Astrocyte (in vitro differentiated cells and primary cell): ENCODE measurements around the gene GALNT3. TPM values are rescaled to one million over a fixed set of nuclear protein-coding genes. Genes with fewer than 3 reads are reported as not detected.
A peak's percentile ranks its signal among the peaks of the same experiment; 100 is the strongest.

Experiments used
- DNase-seq: peaks from one replicate; pipeline ENCODE4 v3.0.0-alpha.2; 2010; ENCODE audit warnings: low read depth
- FAIRE-seq: peaks from 2 replicates; lab custom pipeline; 2011; peaks lifted over from hg19 to GRCh38; lab: Jason Lieb, UNC
- H2AFZ ChIP-seq: 2 replicates; pipeline ENCODE4 v1.6.0; 2012; ENCODE audit warnings: low read depth, low read length, inconsistent platforms
- H3K27ac ChIP-seq: 2 replicates; pipeline ENCODE4 v1.5.1; 2011; ENCODE audit warnings: low read depth, low read length, inconsistent platforms
- H3K27me3 ChIP-seq: 2 replicates; pipeline ENCODE4 v1.6.0; 2011; ENCODE audit warnings: low read length, inconsistent platforms; ENCODE audit not compliant: insufficient read depth
- H3K36me3 ChIP-seq: 2 replicates; pipeline ENCODE4 v1.5.1; 2011; ENCODE audit warnings: low read length, inconsistent platforms; ENCODE audit not compliant: insufficient read depth
- H3K4me1 ChIP-seq: 2 replicates; pipeline ENCODE4 v1.5.1; 2011; ENCODE audit warnings: low read length, inconsistent platforms; ENCODE audit not compliant: insufficient read depth
- H3K4me2 ChIP-seq: 2 replicates; pipeline ENCODE4 v1.6.0; 2012; ENCODE audit warnings: low read length, inconsistent platforms
- H3K4me3 ChIP-seq: 2 replicates; pipeline ENCODE4 v1.5.1; 2011; ENCODE audit warnings: low read depth, mild to moderate bottlenecking, low read length, inconsistent platforms; ENCODE audit not compliant: insufficient read depth
- H3K79me2 ChIP-seq: 2 replicates; pipeline ENCODE4 v1.6.0; 2012; ENCODE audit warnings: mild to moderate bottlenecking, low read length, inconsistent platforms; ENCODE audit not compliant: insufficient read depth
- H3K9ac ChIP-seq: 2 replicates; pipeline ENCODE4 v1.6.0; 2012; ENCODE audit warnings: mild to moderate bottlenecking, low read length, inconsistent platforms
- H3K9me3 ChIP-seq: 2 replicates; pipeline ENCODE4 v1.5.1; 2012; ENCODE audit warnings: low read depth, mild to moderate bottlenecking, low read length, inconsistent platforms; ENCODE audit not compliant: insufficient read depth
- H4K20me1 ChIP-seq: 2 replicates; pipeline ENCODE4 v1.6.0; 2012; ENCODE audit warnings: low read length, inconsistent platforms; ENCODE audit not compliant: insufficient read depth
- H3K27ac Mint-ChIP-seq: one replicate; pipeline ENCODE4 v1.8.0; 2021; ENCODE audit warnings: mild to moderate bottlenecking, mixed read lengths; ENCODE audit not compliant: unreplicated experiment
- H3K27me3 Mint-ChIP-seq: one replicate; pipeline ENCODE4 v1.8.0; 2021; ENCODE audit warnings: low read depth, mixed read lengths; ENCODE audit not compliant: unreplicated experiment
- H3K36me3 Mint-ChIP-seq: one replicate; pipeline ENCODE4 v1.8.0; 2021; ENCODE audit warnings: low read depth, mixed read lengths; ENCODE audit not compliant: unreplicated experiment
- H3K4me1 Mint-ChIP-seq: one replicate; pipeline ENCODE4 v1.8.0; 2021; ENCODE audit warnings: low read depth, mixed read lengths; ENCODE audit not compliant: unreplicated experiment
- H3K4me3 Mint-ChIP-seq: one replicate; pipeline ENCODE4 v1.8.0; 2021; ENCODE audit warnings: mild to moderate bottlenecking, moderate library complexity, mixed read lengths; ENCODE audit not compliant: unreplicated experiment
- H3K9me3 Mint-ChIP-seq: one replicate; pipeline ENCODE4 v1.8.0; 2021; ENCODE audit warnings: mild to moderate bottlenecking, mixed read lengths; ENCODE audit not compliant: unreplicated experiment
- EZH2 ChIP-seq: IDR thresholded peaks from 2 replicates; pipeline ENCODE4 v1.6.1; 2012; ENCODE audit warnings: mild to moderate bottlenecking, low read length, inconsistent platforms; ENCODE audit not compliant: insufficient read depth
- total RNA-seq: library from RNA; stranded (reverse); gene quantifications from 2 replicates; pipeline ENCODE4 v1.2.1, GENCODE V29; 2021
- TF ChIP-seq, protein P1 (sequence below): IDR thresholded peaks from 2 replicates; pipeline ENCODE4 v1.5.1; 2011; ENCODE audit warnings: low read depth, mild to moderate bottlenecking, inconsistent platforms, low read length, moderate library complexity; ENCODE audit not compliant: insufficient read depth

The GALNT3 gene
- total RNA-seq, 1 donor from 2014 or later, result 16.4 TPM

DNA sequence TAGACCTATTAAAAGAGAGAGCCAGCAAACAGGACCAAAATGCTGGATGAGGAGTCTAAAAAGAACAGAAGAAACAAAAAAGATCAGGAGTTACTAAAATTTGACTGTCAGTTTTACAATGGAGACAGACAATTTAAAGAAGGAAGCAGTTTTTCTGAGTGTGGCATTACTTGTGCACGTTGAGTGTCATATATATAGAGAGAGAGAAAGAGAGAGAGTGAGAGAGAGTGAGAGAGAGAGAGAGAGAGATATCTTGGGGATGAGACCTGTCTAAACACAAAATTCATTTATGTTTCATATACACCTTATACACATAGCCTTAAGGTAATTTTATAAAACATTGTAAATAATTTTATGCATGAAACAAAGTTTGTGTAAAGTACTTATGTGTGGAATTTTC is 2.1 kb upstream of the GALNT3 start:
- Histone ChIP-seq H4K20me1 (no peaks in the 10 kb centered on the region), H3K36me3 (no peaks in the 10 kb centered on the region), H3K27me3 (no peaks in the 10 kb centered on the region), H2AFZ (no peak overlapping the region), H3K4me2 (no peak overlapping the region), H3K9me3 (no peaks in the 10 kb centered on the region), H3K4me3 (no peak overlapping the region), H3K4me1 (peaks cover 25% of the 10 kb centered on the region), H3K27ac (no peak overlapping the region), H3K79me2 (no peaks in the 10 kb centered on the region), H3K9ac (no peak overlapping the region)
- TF ChIP-seq EZH2, result no peak
- TF ChIP-seq, protein P1, sequence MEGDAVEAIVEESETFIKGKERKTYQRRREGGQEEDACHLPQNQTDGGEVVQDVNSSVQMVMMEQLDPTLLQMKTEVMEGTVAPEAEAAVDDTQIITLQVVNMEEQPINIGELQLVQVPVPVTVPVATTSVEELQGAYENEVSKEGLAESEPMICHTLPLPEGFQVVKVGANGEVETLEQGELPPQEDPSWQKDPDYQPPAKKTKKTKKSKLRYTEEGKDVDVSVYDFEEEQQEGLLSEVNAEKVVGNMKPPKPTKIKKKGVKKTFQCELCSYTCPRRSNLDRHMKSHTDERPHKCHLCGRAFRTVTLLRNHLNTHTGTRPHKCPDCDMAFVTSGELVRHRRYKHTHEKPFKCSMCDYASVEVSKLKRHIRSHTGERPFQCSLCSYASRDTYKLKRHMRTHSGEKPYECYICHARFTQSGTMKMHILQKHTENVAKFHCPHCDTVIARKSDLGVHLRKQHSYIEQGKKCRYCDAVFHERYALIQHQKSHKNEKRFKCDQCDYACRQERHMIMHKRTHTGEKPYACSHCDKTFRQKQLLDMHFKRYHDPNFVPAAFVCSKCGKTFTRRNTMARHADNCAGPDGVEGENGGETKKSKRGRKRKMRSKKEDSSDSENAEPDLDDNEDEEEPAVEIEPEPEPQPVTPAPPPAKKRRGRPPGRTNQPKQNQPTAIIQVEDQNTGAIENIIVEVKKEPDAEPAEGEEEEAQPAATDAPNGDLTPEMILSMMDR, result no peak
- FAIRE-seq, result no peak
- Mint-ChIP-seq H3K27ac (no peak overlapping the region), H3K4me3 (no peak overlapping the region), H3K9me3 (peaks cover 4% of the 10 kb centered on the region), H3K36me3 (no peaks in the 10 kb centered on the region), H3K27me3 (no peaks in the 10 kb centered on the region), H3K4me1 (peaks cover 20% of the 10 kb centered on the region)
- no peak for DNase-seq

DNA sequence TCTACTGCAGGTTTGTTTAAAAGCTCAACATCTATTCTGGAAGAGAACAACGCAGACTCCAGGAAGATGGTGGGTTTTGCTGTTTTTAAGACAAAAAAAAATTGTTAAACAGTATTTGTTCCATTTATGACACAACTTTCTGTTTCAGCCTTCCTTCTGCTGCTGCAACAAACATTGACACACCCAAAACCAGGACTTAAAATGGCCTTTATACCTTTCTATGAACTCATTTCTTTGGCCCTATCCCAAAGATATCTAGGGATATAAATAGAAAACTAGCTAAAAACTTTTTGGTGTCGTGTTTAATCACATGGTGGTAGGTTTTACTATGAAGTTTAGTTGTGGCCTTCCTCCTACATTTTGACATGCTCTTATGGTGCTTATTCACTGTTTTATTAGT is 964 bp upstream of the GALNT3 start:
- no peak for TF ChIP-seq EZH2
- TF ChIP-seq, protein P1, result no peak
- peaks cover 4% of the 10 kb centered on the region for H3K9me3 Mint-ChIP-seq
- peak overlapping the region; percentile 77 for H3K27ac Mint-ChIP-seq
- H3K9me3 ChIP-seq, result no peaks in the 10 kb centered on the region
- no peaks in the 10 kb centered on the region for H3K27me3 ChIP-seq
- H3K4me1 Mint-ChIP-seq, result peaks cover 28% of the 10 kb centered on the region
- peak overlapping the region; percentile 88 for H3K4me2 ChIP-seq
- no peak overlapping the region for H3K9ac ChIP-seq
- H3K4me3 ChIP-seq, result peak overlapping the region; percentile 59
- peaks cover 25% of the 10 kb centered on the region for H3K4me1 ChIP-seq
- no peaks in the 10 kb centered on the region for H3K36me3 ChIP-seq
- H3K27me3 Mint-ChIP-seq, result no peaks in the 10 kb centered on the region
- H3K4me3 Mint-ChIP-seq, result peak overlapping the region; percentile 91
- H3K79me2 ChIP-seq, result no peaks in the 10 kb centered on the region
- H3K27ac ChIP-seq, result no peak overlapping the region
- DNase-seq (peak; percentile 30), FAIRE-seq (no peak)
- no peak overlapping the region for H2AFZ ChIP-seq
- no peaks in the 10 kb centered on the region for H4K20me1 ChIP-seq
- no peaks in the 10 kb centered on the region for H3K36me3 Mint-ChIP-seq

DNA sequence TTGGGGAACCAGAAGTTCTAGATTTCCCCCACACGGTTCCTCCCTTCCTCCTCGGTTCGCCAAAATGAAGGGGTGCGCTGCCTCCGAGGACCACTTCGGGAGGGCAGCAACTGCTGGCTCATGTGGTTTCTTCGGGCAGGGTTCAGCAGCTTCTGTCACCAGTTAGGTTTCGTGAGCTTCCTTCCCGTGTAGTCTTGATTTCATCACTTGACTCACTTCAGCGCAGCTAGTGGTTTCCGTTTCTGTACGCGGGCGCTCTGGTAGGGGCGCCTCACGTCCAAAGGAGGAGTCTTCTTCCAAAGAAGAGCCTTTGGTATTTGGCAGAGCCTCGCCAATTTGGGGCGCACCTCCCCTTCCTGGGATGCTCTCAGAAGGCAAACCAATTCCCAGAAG is 485 bp upstream of the GALNT3 start:
- peaks cover 4% of the 10 kb centered on the region for H3K9me3 Mint-ChIP-seq
- Histone ChIP-seq H3K9me3 (no peaks in the 10 kb centered on the region), H3K9ac (peak overlapping the region; percentile 61), H2AFZ (peak overlapping the region; percentile 87), H3K4me1 (peaks cover 25% of the 10 kb centered on the region), H4K20me1 (no peaks in the 10 kb centered on the region), H3K4me2 (peak overlapping the region; percentile 88), H3K4me3 (peak overlapping the region; percentile 59), H3K36me3 (no peaks in the 10 kb centered on the region), H3K27ac (no peak overlapping the region), H3K79me2 (no peaks in the 10 kb centered on the region), H3K27me3 (no peaks in the 10 kb centered on the region)
- no peak for TF ChIP-seq EZH2
- TF ChIP-seq, protein P1, result no peak
- DNase-seq, result peak; percentile 32
- H3K27ac Mint-ChIP-seq, result peak overlapping the region; percentile 77
- no peak for FAIRE-seq
- H3K4me1 Mint-ChIP-seq, result peaks cover 30% of the 10 kb centered on the region
- H3K4me3 Mint-ChIP-seq, result peak overlapping the region; percentile 91
- no peaks in the 10 kb centered on the region for H3K27me3 Mint-ChIP-seq
- H3K36me3 Mint-ChIP-seq, result no peaks in the 10 kb centered on the region
